Epidermal melanocyte (primary cell): Measurements from ENCODE around the gene MSLN.
A peak's percentile ranks its signal among the peaks of the same experiment; 100 is the strongest.
"Not testable (repeated sequence)": the region's sequence is repeated elsewhere in the genome, so short reads cannot be mapped to it uniquely, and the experiment has no call there.

Experiments used
- DNase-seq: peaks from one replicate; pipeline ENCODE4 v3.0.0; 2011; ENCODE audit warnings: low spot score; ENCODE audit not compliant: insufficient read length

Gene MSLN

DNA sequence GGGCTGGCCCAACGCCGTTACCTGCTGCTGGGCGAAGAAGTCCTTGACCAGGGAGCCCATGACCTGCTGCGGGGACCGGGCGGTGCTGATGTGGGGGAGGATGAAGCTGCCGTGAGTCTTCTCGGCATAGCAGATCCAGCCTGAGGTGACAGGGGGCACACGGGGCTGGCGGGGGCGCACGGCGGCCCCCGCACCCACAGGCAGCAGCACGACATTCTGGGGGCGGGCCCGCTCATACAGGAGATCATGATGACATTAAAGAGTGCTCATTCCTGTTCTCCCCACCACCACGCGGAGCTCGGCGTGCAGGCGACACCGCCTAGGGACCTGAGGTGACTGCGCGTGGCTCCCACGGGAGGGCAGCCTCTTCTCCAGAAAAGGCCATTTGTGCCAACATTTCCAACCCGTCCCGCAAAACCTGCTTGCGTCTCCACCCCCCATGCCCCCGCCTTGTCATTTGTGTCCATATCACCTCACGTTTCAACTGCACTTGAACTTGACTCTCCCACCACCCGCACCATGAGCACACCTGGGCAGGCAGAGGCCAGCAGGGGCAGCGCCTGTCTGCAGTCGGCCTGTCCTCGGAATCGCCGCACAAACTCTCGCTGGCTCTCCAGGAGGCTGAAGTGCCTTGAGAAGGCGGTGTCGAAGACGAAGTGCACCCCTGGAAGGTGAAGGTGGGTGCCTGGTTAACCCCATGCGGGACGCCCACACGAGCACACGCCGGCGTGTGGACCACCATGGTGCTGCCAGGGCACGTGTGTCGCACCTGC is 26.1 kb upstream of the MSLN start:
- no peak for DNase-seq

DNA sequence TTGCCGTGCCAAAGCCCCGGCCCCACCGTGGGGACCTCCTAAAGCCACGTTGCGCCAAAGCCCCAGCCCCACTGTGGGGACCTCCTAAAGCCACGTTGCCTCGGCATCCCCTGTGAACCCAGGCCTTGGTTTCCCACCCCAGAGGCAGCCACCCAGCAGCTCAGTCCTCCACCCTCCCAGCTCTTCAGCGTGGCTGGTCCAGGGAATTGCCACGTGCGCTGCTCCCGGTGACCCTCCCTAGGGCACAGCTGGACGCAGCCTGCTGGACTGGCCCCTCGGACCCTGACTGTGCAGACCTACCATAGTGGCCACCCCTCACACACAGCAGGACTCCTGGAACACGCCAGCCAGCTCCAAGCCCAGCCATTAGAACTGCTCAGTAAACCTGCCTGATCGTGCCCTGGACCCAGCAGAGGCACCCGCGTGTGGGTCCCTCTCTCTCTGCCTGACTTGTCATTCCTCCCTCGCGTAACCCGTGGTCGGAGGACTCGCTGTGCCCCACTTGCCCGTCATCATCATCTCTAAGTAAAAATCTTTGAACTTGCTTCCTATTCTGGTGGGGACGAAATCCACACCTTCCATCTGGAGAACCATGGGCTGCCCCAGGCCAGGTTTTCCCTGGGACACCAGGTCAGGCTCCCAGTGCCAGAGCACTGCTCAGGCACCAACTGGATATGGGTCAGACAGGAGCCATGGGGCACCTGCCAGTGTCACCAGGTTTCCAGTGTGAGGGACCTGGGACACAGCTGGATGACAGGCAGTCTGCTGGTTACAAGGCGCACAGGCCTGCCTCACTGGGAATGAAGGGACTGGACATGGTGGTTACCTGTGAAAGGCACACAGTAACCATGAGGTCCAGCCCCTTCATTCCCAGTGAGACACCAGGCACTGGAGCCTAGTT is 25.3 kb upstream of the MSLN start:
- no peak for DNase-seq

DNA sequence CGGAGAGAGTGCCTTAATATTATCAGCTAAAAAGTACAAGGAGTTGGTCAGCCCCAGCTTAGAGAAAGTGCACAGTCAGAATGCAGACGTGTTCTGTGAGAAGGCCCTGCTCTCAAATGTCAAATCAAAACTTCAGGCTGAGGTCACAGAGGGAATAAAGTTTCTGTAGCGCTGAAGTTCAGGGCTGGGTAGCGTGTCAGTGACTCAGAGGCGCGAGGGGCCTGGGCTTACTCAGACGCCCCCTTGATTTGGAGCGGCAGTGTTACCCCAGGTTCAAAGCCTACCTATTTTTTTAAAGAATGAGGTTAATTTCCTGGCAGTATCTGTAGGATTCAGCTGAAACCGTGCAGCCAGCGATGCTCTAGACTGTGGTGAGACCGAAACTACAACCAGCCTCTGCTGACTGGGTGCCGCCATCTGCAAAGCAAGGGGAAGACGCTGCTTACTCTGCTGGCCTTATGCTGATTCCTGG is 24.5 kb upstream of the MSLN start:
- no peak for DNase-seq

DNA sequence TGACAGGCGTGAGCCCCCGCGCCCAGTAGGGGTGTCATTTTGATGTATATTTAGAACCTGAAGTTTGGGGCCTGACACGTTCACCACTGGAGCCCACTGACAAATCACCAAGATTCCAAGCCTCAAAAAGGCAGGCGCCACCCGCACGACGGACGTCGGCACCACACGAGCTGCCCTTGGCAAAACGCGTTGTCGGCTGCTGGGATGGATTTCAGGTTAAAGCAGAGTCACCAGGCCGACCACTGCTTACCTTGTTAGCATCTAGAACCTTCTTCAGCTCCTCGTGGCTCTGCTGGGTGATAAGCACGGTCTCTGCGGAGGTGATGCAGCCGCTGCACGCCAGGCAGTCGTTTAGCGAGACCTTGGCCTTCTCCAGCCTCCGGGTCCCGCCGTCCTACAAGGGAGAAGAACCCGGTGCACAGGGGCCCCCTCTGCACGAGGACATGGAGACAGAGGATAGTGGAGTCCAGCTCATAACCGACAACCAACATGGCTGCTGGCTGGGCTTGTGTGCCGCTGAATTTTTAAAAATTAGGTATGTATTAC is 23.5 kb upstream of the MSLN start:
- DNase-seq: no peak

DNA sequence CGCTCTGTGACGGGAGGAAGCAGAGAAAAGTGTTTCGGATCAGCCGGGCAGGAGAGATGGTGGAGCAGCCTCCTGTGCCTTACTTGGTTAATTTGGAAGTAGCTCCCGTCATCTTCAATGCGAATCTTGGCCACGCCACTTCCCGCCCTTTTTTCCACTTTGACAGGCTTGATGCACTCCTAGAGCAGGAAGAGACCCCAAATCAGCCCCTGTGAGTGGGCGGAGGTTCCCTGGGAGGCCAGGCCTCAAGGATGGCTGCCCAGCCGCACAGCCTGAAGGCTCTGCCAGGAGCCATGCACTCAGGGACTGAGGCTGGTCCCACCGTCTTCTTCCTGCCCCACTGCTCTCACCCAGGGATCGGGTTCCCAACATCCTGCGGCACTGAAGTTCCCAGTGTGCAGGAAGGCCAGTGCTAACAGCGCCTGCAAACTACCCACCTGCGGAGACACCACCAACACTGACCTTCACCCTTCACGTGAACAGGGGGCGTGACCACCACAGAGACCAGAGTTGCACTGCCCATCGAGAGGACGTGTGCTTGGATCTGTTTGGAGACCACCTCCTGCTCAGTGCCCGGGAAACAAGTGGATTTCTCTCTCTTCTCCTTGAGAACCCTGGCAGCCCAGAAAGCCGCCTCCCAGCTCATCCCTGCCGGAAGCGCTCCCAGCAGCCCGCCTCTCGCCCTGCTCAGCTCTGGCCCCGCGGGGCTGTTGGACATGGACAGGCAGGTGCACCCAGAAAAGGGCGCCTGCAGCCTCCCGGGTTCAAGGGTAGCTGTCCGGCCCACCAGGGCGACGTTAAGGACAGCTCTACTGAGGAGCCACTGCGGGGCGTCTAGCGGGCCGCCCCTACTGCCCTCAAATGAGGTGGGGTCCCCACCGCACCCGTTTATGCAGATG is 20.7 kb upstream of the MSLN start:
- no peak for DNase-seq

DNA sequence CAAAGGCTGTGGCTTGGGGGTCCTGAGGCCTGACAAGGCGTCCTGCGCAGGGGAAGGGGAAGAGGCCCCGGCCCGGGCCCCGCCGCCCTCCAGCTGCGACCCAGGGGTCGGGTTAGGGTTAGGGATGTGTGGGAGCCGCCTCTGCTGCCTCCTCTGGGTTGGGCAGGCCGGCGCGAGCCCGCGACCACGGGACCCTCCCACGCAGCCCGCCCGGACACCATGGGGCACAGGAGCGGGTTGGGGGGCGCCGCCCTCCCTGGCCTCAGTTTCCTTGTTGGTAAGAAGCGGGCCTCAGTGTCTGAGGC is 20.1 kb upstream of the MSLN start:
- DNase-seq: no peak

DNA sequence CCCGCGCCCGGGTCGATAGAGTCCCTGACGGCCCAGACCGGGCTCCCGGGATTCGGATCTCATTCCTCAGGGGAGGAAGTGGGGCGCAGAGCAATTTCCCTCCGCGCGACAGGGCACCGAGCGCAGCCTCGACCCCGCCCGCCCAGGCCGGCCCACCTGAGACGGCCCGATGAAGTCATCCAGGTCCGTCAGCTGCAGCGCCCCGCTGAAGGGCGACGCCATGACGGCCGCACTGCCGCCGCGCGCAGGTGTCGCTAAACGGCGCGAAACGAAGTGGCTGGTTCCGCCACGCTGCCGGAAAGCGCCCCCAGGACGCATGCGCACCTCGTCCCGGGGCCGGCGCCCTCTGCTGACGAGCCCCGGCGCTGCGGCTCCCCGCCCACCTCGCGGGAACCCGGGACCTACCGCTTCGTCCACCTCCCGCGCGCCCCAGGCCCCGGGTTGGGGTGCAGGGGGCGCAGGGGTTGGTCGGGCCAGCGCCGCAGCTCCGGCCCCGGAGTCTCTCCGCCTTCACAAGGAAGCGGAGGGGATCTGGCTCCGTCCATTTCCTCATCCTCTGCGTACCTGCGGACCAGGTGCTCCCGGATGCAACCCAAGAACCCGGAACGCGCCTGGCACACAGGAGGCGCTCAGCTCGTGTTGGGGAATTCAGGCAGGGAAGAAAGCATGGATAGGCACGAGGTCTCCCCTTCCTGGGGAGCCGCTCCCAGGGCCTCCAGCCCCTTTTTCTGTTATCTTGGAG is 19.6 kb upstream of the MSLN start, which contains the start of gene CIAO3:
CIAO3 (minus strand) TSS at position 234 of the 742 bp plus-strand sequence; CDS start at position 222, 12 bp downstream.
- peak; percentile 96 for DNase-seq

DNA sequence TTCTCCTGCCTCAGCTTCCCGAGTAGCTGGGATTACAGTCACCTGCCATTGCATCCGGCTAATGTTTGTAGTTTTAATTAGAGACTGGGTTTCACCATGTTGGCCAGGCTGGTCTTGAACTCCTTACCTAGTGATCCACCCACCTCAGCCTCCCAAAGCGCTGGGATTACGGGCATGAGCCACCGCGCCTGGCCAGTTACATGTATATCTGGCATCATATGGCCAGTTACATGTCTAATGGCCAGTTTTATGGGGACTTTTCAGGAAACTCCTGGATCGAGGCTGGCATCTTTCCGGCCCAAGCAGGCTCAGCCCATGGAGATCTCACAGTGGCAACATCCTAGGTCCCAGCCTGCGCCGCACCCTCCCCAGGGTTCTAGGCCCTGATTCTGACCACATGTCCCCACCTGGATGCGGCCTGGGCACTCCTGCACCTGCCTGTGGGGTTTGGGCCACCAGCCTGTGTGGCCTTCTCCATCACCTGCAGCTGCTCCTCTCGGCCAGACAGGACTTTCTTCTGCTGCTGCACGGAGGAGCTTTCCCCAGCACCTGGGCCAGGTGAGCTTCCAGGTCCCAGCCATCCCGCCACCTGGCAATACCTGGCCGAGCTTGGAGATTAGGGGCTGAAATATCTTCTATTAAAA is 18.4 kb upstream of the MSLN start:
- DNase-seq: no peak

DNA sequence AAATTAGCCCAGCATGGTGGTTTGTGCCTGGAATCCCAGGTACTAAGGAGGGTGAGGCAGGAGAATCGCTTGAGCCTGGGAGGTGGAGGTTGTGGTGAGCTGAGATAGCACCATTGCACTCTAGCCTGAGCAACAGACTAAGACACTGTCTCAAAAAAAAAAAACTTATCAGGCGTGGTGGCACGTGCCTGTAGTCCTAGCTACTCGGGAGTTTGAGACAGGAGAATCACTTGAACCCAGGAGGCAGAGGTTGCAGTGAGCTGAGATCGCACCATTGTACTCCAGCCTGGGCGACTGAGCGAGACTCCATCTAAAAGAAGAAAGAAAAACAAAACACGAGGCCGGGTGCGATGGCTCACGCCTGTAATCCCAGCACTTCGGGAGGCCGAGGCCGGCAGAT is 17.6 kb upstream of the MSLN start:
- not testable (repeated sequence) for DNase-seq

DNA sequence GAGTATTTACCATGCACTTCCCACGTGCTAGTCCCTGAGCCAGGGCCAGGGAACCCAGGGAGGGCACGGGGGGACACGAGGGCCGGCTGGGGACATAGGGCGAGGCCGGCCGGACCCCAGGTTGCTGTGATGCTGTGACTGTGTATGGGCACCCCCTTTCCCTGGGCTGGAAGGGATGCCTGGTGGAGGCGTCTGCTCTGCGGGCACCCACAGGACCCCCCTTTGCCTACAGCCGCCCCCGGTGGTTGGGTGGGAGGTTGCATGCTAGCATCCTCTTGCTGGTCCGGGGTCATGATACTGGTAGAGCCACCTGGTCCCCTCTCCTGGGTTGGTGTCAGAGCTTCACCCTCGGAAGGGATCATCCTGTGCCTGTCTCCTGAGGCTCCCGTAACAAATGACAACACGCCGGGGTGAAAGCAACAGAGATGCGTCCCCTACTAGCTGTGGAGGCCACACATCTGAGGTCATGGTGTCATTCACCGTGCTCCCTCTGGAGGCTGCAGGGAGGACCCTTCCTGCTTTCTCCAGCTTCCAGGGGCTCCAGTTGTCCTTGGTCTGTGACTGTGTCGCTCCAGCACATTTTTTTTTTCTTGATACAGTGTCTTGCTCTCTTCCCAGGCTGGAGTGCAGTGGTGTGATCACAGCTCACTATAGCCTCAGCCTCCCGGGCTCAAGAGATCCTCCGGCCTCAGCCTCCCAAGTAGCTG is 16.6 kb upstream of the MSLN start:
- DNase-seq: no peak

DNA sequence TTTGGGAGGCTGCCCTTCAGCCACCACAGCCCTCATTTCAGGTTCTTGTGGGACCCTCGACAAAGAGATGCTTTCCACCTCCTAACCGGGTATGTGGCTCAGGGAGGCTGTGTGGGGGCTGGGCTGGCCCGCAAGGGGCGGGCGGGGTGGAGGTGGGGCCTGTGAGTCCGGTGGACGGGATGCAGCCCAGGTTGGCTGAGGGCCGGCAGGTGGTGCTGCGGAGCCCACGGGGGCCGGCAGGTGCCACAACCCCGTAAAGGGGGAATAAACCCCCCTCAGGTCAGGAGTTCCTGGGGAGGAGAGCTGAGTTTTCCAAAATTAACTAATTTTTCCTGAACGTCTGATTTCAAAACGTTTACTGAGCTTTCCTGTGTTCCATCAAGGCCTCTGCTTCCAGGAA is 14.8 kb upstream of the MSLN start:
- DNase-seq: no peak

DNA sequence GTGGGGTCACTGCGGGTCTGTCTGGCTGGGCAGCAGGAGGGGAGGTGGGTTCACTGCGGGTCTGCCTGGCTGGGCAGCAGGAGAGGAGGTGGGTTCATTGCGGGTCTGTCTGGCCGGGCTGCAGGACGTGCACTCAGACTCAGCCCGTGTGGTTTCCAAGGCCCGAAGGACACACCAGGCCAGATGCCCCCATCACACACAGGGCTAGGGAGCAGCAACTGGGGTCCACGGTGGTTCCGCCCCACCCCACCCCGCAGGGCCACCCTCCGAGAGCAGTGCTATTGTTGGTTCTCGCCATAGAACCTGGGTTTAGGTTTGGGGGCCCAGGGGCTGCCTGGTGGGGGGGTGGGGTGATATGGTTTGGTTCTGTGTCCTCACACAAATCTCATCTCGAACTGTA is 13.9 kb upstream of the MSLN start:
- no peak for DNase-seq

DNA sequence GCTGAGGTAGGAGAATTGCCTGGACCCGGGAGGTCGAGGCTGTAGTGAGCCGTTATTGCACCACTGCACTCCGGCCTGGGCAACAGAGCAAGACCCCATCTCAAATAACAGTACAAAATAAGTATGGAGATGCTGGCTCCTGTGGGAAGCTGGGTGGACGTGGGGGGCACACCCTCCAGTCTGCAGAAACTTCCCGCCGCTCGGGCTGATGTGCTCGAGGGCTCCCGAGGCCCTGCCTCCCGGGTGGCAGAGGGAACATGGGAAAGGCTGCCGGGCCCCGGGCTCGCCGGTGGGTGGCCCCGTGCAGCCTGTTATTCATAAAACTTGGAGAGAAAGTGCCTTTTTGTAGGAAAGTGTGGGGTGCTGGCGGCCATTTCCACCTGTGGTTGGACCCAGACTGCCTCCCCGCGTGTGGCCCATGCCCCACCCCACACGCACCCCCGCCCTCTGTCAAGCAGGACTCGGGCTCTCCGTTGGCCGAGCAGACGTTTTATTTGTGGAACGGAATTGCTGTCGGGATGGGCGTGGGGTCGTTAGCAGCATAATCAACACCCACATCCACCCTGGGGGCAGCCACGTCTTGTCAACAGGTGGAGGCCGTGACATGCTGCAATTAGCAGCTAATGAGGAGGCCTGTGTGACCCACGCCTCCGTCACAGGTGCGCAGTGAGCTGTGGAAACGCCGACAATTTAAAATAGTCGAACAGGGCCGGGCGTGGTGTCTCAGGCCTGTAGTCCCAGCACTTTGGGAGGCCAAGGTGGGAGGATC is 12.4 kb upstream of the MSLN start:
- DNase-seq: no peak

DNA sequence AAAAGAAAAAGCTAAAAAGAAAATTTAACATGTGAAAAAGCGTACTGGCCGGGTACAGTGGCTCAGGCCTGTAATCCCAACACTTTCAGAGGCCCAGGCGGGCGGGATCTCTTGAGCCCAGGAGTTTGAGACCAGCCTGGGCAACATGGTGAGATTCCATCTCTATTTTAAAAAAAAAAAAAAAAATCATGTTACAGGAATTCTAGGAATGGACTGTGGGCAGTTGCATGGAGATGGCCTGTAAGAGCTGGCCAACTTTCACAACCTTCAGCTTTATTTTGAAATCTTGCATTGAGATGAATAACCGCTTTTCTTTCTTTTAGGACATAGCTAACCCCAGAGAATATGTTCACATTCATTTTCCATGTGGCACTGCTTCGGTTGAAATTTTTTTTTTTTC is 11.5 kb upstream of the MSLN start:
- no peak for DNase-seq

DNA sequence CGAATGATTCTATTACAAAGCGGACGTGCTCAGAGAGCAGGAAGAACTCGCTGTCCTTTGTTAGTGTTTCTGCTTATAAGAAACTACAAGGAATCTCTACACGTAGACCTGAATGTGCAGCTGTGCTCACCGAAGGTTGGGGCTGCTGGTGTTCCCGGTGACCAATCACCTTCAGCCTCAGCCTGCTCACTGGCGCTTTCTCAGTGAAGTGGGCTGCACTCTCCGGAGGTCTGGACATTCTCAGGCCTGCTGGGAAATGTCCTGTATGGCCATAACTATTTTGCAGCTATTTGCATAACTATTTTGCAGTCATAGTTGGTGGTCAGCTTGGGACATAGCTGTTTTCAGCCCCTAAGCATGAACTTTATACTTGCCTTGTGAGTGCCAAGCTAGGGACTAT is 10.0 kb upstream of the MSLN start:
- no peak for DNase-seq

DNA sequence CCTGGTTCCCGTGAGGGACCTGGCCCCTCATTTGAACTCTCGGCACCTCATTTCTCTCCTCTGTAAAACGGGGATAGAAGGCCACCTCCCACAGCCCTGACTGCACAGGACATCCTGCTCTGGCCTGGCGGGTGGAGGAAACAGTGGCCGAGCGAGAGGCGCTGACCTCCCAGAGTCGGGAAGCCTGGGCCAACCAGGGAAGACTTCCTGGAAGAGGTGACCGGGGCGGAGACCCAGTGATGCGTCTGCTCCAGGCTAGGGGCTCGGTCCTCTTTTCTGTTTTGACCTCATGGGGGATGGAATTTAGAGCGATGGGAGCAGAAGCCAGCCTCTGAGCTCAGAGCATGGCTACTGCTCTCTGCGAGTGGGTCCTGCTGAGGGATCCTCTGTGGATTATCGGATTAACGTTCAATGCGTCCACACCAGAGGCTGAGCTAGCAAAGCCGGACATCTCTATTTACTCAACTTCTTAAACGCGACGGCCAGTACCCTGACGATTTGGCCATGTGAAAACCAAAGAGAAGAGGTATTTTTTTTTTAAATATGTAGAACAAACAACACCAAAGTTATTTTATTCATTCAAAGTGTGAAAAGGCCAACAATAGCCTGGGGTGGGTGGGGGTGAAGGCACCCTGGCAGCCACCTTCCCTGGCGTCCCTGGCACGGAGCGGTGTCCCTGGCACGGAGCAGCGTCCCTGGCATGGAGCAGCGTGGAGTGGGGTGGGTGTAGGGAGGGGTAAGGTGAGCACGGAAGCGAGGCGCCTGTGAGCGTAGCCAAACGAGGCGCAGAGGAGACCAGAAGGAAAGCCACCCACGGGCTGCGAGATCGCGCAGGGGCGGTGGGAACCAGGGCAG is 9.2 kb upstream of the MSLN start:
- no peak for DNase-seq

DNA sequence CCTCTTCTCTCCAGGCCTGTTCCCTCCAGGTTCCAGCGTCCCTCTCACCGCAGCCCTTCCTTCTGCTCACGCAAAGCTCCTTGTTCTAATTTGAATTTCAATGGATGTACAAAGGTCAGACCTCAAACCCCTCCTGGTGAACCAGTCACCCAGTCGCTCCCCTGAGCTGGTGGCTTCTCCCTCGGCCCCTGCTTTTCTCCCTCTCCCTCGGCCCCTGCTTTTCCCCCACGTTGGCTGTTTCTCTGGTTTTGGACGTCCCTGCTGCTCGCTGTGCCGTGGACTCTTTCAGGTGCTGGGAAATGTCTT is 8.6 kb upstream of the MSLN start:
- no peak for DNase-seq

DNA sequence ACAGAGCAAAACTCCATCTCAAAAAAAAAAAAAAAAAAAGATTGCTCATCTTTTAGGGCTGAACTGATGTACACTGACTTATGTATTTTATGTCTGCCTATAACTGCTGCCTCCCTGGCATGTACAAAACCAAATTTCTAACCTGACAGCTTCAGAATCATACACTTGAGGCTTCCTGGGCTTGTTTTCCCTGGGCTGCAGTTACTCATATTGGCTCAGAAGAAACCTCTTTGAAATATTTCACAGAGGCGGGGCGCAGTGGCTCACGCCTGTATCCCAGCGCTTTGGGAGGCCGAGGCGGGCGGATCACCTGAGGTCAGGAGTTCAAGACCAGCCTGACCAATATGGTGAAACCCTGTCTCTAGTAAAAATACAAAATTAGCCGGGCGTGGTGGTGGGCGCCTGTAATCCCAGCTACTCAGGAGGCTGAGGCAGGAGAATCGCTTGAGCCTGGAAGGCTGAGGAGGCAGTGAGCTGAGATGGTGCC is 6.4 kb upstream of the MSLN start:
- DNase-seq: not testable (repeated sequence)
